SK-N-SH treated with all-trans-retinoic acid at 6 μM for 48 hours (cell line): Measurements from ENCODE around the gene SPACA6.

Source experiments
- ATAC-seq: fragments of 200-7000 bp; cut with Tn5 transposase; 3 replicates; pipeline ENCODE4 v1.9.1; 2020; ENCODE audit warnings: mild to moderate bottlenecking, moderate library complexity
- ARNTL ChIP-seq: fragments of 450-650 bp; formaldehyde crosslinking; IDR thresholded peaks from 2 replicates; pipeline ENCODE4 v1.5.0; 2020; ENCODE audit warnings: low read depth, mild to moderate bottlenecking, moderate library complexity, borderline replicate concordance
- BACH2 ChIP-seq: fragments of 250-450 bp; sonication (Bioruptor Pico); IDR thresholded peaks from 2 replicates; pipeline ENCODE4 v1.9.0; 2021; ENCODE audit warnings: mild to moderate bottlenecking, borderline replicate concordance
- CSDC2 ChIP-seq: fragments of 250-450 bp; sonication (Bioruptor Pico); IDR thresholded peaks from 2 replicates; pipeline ENCODE4 v1.5.0; 2020; ENCODE audit warnings: mild to moderate bottlenecking, moderate library complexity
- ESRRG ChIP-seq: fragments of 250-450 bp; sonication (Bioruptor Pico); IDR thresholded peaks from 2 replicates; pipeline ENCODE4 v1.6.1; 2021; ENCODE audit warnings: mild to moderate bottlenecking
- GLIS3 ChIP-seq: fragments of 250-450 bp; sonication (Bioruptor Pico); IDR thresholded peaks from 2 replicates; pipeline ENCODE4 v1.5.0; 2020; ENCODE audit warnings: mild to moderate bottlenecking, moderate library complexity
- ISL1 ChIP-seq: fragments of 250-450 bp; sonication (Bioruptor Pico); IDR thresholded peaks from 2 replicates; pipeline ENCODE4 v2.1.2; 2022; ENCODE audit warnings: mild to moderate bottlenecking, moderate library complexity
- OSR1 ChIP-seq: fragments of 250-450 bp; sonication (Bioruptor Pico); IDR thresholded peaks from 2 replicates; pipeline ENCODE4 v1.8.0; 2022; ENCODE audit warnings: moderate library complexity, mild to moderate bottlenecking, inconsistent platforms
- PATZ1 ChIP-seq: fragments of 250-450 bp; sonication (Bioruptor Pico); IDR thresholded peaks from 2 replicates; pipeline ENCODE4 v1.8.0; 2020; ENCODE audit warnings: mild to moderate bottlenecking, moderate library complexity, borderline replicate concordance
- PPARA ChIP-seq: fragments of 250-450 bp; sonication (Bioruptor Pico); IDR thresholded peaks from 2 replicates; pipeline ENCODE4 v1.5.0; 2020; ENCODE audit warnings: mild to moderate bottlenecking, borderline replicate concordance
- RARB ChIP-seq: fragments of 250-450 bp; sonication (Bioruptor Pico); IDR thresholded peaks from 2 replicates; pipeline ENCODE4 v1.8.0; 2021; ENCODE audit warnings: mild to moderate bottlenecking, moderate library complexity
- SNAI2 ChIP-seq: fragments of 250-450 bp; sonication (Bioruptor Pico); IDR thresholded peaks from 2 replicates; pipeline ENCODE4 v1.5.0; 2020; ENCODE audit warnings: mild to moderate bottlenecking, moderate library complexity
- ZC3H10 ChIP-seq: fragments of 250-450 bp; sonication (Bioruptor Pico); IDR thresholded peaks from 2 replicates; pipeline ENCODE4 v1.5.1; 2021; ENCODE audit warnings: mild to moderate bottlenecking, moderate library complexity
- ZFP3 ChIP-seq: fragments of 250-450 bp; sonication (Bioruptor Pico); IDR thresholded peaks from 2 replicates; pipeline ENCODE4 v1.5.0; 2020; ENCODE audit warnings: mild to moderate bottlenecking, moderate library complexity
- ZNF70 ChIP-seq: fragments of 450-650 bp; formaldehyde crosslinking; IDR thresholded peaks from 2 replicates; pipeline ENCODE4 v1.5.0; 2020; ENCODE audit warnings: mild to moderate bottlenecking, moderate library complexity
- ZNF8 ChIP-seq: fragments of 450-650 bp; formaldehyde crosslinking; IDR thresholded peaks from 2 replicates; pipeline ENCODE4 v1.5.0; 2020; ENCODE audit warnings: mild to moderate bottlenecking, moderate library complexity
- TF ChIP-seq, protein P1 (sequence below): fragments of 250-450 bp; sonication (Bioruptor Pico); IDR thresholded peaks from 2 replicates; pipeline ENCODE4 v1.5.1; 2020; ENCODE audit warnings: low read depth, mild to moderate bottlenecking, moderate library complexity
- TF ChIP-seq, protein P2 (sequence below): fragments of 250-450 bp; sonication (Bioruptor Pico); IDR thresholded peaks from 2 replicates; pipeline ENCODE4 v1.5.1; 2021; ENCODE audit warnings: mild to moderate bottlenecking, moderate library complexity
- TF ChIP-seq, protein P3 (sequence below): fragments of 250-450 bp; sonication (Bioruptor Pico); IDR thresholded peaks from 2 replicates; pipeline ENCODE4 v1.5.0; 2020; ENCODE audit warnings: mild to moderate bottlenecking, moderate library complexity

The SPACA6 gene

DNA sequence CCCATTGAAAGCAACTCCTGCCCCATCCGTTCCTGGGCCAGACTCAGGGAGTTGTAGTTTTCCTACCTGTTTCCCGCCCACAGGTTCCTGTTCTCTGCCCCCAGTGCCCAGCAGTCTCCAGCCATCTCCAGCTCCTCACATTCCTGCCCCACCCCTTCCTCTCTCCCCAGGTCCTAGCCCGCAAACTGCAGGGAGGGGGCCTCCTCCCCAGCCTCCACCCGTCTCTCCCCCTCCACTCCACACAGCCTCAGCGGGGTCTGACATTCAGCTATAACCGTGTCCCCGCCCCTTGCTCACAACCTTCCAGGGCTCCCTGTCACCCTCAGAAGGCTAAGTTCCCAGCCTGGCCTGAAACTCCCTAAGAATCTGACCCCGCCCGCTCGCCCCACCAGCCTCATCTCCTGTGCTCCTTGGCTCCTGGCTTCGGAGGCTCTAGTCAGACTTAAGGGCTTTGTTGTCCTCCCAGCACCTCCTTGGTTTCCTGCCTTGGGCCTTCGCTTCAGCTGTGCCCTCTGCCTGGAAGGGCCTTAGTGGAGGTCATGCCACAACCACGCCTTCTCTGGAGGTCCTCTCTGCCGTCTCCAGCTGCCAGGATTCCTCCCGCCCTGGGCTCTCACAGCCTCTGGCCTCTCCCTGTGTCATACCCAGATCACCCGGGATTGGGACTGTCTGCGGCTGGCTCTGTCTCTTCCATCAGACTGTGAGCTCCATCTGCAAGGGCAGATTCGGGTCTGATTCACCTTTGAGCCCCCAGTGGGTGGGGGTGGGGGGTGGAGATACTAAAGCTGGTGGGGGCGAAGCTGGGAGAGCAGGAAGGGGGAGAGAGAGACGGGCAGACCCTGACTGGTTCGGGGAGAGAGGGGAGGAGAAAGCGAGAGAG, 5.1 kb upstream of the SPACA6 start (continued):
- no peak for TF ChIP-seq ESRRG (CRISPR knock-in tag)

GRCh38 chr19:51688671-51689571, 4.2 kb upstream of the SPACA6 start:
- peak; percentile 45; the same call in 1 of the 2 replicates for TF ChIP-seq ZNF70 (CRISPR knock-in tag)
- TF ChIP-seq CSDC2 (CRISPR knock-in tag), result no peak
- no peak for TF ChIP-seq BACH2 (CRISPR knock-in tag)
- peak; percentile 84 for ATAC-seq

- ATAC-seq, result peak; percentile 6
- TF ChIP-seq ZNF70 (CRISPR knock-in tag), result no peak
- no peak for TF ChIP-seq ZC3H10 (CRISPR knock-in tag)
- no peak for TF ChIP-seq ZNF8
- TF ChIP-seq ISL1 (CRISPR knock-in tag), result no peak
Observed at GRCh38 chr19:51689751-51690453, 3.2 kb upstream of the SPACA6 start.

- TF ChIP-seq PATZ1 (peak; percentile 95; the same call in 1 of the 2 replicates), GLIS3 (CRISPR knock-in tag) (no peak)
- ATAC-seq, result peak; percentile 35
Observed at GRCh38 chr19:51690454-51691073, 2.6 kb upstream of the SPACA6 start.

DNA sequence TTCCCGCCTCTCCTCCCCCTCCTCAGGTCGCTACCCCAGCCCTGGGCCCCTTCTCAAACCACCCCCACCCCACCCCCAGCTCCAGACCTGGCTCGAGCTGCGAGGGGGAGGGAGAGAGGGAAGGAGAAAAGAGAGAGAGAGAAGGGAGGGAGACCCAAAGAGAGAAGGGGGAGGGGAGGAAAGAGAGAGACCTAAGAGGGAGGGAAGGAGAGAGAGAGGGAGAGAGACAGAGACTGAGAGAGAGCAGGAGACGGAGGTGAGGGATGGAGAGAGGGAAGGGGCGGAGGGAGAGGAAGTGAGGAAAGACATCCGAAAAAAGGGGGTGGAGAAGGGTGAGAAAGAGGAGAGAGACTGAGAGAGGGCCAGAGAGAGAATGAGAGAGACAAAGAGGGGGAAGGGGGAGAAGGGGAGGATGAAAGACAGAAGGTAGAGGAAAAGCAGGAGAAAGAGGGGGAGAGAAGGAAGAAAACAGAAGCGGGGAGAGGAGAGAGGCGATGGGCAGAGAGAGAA, 2.0 kb upstream of the SPACA6 start:
- ATAC-seq, result peak; percentile 0; the same call in 2 of the 3 replicates
- TF ChIP-seq BACH2 (CRISPR knock-in tag) (no peak), RARB (CRISPR knock-in tag) (no peak), GLIS3 (CRISPR knock-in tag) (no peak), ZNF8 (no peak), SNAI2 (no peak), ISL1 (CRISPR knock-in tag) (no peak), ESRRG (CRISPR knock-in tag) (no peak)
- TF ChIP-seq, protein P1, sequence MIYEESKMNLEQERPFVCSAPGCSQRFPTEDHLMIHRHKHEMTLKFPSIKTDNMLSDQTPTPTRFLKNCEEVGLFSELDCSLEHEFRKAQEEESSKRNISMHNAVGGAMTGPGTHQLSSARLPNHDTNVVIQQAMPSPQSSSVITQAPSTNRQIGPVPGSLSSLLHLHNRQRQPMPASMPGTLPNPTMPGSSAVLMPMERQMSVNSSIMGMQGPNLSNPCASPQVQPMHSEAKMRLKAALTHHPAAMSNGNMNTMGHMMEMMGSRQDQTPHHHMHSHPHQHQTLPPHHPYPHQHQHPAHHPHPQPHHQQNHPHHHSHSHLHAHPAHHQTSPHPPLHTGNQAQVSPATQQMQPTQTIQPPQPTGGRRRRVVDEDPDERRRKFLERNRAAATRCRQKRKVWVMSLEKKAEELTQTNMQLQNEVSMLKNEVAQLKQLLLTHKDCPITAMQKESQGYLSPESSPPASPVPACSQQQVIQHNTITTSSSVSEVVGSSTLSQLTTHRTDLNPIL (CRISPR knock-in tag), result no peak
- TF ChIP-seq, all 23 proteins: peak for 0

DNA sequence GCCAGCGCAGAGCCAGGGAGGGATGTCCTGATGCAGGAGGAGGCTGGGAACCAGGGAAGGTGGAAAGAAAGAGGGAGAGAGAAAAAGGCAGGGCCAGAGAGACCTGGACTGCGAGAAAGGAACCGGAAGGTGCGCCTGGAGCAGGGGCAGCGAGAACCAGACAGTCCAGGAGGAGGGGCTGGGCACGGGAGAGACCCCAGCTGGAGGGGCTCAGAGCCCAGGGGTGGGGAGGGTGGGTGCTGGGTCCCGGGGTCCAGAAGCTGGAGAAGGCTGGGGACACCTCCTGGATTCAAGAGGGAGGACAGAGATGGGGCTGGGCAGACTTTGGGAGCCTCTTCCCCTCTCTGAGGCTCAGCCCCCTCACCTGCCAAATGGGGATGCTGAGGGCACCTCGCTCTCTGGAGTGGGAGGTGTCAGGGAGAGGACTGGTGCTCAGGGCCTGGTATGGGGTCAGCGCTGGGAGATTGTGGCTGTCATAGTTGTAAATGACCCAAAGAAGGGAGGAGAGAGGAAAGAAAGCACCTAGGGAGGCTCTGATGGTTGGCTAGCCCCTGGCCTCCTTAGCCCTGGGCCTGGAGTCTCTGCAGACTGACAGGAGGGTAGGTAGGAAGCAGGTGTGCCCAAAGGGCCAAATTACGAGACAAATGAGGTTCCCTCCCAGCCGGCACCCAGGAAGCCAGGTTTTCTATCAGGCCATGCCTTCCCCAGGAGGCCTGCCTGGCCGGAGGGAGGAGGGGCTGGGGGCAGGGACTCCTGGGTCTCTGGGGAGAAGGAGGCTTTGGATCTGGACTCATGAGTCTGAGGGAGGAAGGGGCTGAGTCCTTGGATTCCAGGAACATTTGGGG, 1.3 kb upstream of the SPACA6 start:
- ATAC-seq, result no peak
- TF ChIP-seq BACH2 (CRISPR knock-in tag) (no peak), OSR1 (CRISPR knock-in tag) (no peak), ARNTL (CRISPR knock-in tag) (no peak), CSDC2 (CRISPR knock-in tag) (no peak), ZNF8 (no peak), PPARA (CRISPR knock-in tag) (no peak), SNAI2 (no peak), ZFP3 (CRISPR knock-in tag) (no peak)
- TF ChIP-seq, protein P2, sequence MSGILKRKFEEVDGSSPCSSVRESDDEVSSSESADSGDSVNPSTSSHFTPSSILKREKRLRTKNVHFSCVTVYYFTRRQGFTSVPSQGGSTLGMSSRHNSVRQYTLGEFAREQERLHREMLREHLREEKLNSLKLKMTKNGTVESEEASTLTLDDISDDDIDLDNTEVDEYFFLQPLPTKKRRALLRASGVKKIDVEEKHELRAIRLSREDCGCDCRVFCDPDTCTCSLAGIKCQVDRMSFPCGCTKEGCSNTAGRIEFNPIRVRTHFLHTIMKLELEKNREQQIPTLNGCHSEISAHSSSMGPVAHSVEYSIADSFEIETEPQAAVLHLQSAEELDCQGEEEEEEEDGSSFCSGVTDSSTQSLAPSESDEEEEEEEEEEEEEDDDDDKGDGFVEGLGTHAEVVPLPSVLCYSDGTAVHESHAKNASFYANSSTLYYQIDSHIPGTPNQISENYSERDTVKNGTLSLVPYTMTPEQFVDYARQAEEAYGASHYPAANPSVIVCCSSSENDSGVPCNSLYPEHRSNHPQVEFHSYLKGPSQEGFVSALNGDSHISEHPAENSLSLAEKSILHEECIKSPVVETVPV (CRISPR knock-in tag), result no peak
- TF ChIP-seq, protein P3, sequence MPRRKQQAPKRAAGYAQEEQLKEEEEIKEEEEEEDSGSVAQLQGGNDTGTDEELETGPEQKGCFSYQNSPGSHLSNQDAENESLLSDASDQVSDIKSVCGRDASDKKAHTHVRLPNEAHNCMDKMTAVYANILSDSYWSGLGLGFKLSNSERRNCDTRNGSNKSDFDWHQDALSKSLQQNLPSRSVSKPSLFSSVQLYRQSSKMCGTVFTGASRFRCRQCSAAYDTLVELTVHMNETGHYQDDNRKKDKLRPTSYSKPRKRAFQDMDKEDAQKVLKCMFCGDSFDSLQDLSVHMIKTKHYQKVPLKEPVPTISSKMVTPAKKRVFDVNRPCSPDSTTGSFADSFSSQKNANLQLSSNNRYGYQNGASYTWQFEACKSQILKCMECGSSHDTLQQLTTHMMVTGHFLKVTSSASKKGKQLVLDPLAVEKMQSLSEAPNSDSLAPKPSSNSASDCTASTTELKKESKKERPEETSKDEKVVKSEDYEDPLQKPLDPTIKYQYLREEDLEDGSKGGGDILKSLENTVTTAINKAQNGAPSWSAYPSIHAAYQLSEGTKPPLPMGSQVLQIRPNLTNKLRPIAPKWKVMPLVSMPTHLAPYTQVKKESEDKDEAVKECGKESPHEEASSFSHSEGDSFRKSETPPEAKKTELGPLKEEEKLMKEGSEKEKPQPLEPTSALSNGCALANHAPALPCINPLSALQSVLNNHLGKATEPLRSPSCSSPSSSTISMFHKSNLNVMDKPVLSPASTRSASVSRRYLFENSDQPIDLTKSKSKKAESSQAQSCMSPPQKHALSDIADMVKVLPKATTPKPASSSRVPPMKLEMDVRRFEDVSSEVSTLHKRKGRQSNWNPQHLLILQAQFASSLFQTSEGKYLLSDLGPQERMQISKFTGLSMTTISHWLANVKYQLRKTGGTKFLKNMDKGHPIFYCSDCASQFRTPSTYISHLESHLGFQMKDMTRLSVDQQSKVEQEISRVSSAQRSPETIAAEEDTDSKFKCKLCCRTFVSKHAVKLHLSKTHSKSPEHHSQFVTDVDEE, result no peak
- TF ChIP-seq, protein P1 (CRISPR knock-in tag), result no peak
